Activated T-helper 17 cell treated with anti-CD3 and anti-CD28 coated beads, Interleukin-2, amount 50 U/mL, for 72 hours (primary cell): ENCODE data around the gene HEPH. TPM values are rescaled to one million over a fixed set of nuclear protein-coding genes. Genes with fewer than 3 reads are reported as not detected.
"Not testable (repeated sequence)": the region's sequence is repeated elsewhere in the genome, so short reads cannot be mapped to it uniquely, and the experiment has no call there.

Experiments used
- ATAC-seq: fragments of 150-1000 bp; cut with Tn5 transposase; replicated peaks from 2 replicates; pipeline ENCODE4 v1.10.0; 2021; ENCODE audit warnings: mild to moderate bottlenecking, moderate library complexity
- H3K27ac Mint-ChIP-seq: one replicate; pipeline ENCODE4 v1.8.0; 2022; ENCODE audit warnings: mixed read lengths
- H3K27me3 Mint-ChIP-seq: one replicate; pipeline ENCODE4 v1.8.0; 2022; ENCODE audit warnings: mixed read lengths
- H3K36me3 Mint-ChIP-seq: one replicate; pipeline ENCODE4 v1.8.0; 2022; ENCODE audit warnings: low read depth, mild to moderate bottlenecking, mixed read lengths
- H3K4me1 Mint-ChIP-seq: one replicate; pipeline ENCODE4 v1.8.0; 2022; ENCODE audit warnings: mixed read lengths
- H3K4me3 Mint-ChIP-seq: one replicate; pipeline ENCODE4 v1.8.0; 2022; ENCODE audit warnings: mild to moderate bottlenecking, mixed read lengths
- H3K9me3 Mint-ChIP-seq: one replicate; pipeline ENCODE4 v1.8.0; 2022; ENCODE audit warnings: mixed read lengths
- total RNA-seq, 2 donors: library from RNA; stranded (reverse); gene quantifications; one replicate each; pipeline ENCODE4 v1.2.3, GENCODE V29; 2022

The HEPH gene
- total RNA-seq, 2 donors from 2014 or later = not detected

- Mint-ChIP-seq H3K27ac (no peak overlapping the region), H3K36me3 (no peaks in the 10 kb centered on the region), H3K9me3 (no peaks in the 10 kb centered on the region), H3K27me3 (no peaks in the 10 kb centered on the region), H3K4me3 (no peak overlapping the region), H3K4me1 (no peaks in the 10 kb centered on the region)
- ATAC-seq = no peak
Observed at GRCh38 chrX:66166671-66167070, 2.6 kb downstream of the HEPH start.

- no peaks in the 10 kb centered on the region for H3K36me3 Mint-ChIP-seq
- no peak overlapping the region for H3K4me3 Mint-ChIP-seq
- no peaks in the 10 kb centered on the region for H3K4me1 Mint-ChIP-seq
- no peak overlapping the region for H3K27ac Mint-ChIP-seq
- H3K9me3 Mint-ChIP-seq = no peaks in the 10 kb centered on the region
- ATAC-seq = no peak
- no peaks in the 10 kb centered on the region for H3K27me3 Mint-ChIP-seq
Observed at GRCh38 chrX:66167431-66167830, 3.4 kb downstream of the HEPH start.

GRCh38 chrX:66176134-66176533 lies 12.1 kb downstream of the HEPH start:
- Mint-ChIP-seq H3K9me3 (peaks cover 4% of the 10 kb centered on the region), H3K4me1 (no peaks in the 10 kb centered on the region), H3K4me3 (no peak overlapping the region), H3K27me3 (no peaks in the 10 kb centered on the region), H3K27ac (no peak overlapping the region), H3K36me3 (no peaks in the 10 kb centered on the region)
- ATAC-seq = no peak

GRCh38 chrX:66191563-66191962 lies 27.5 kb downstream of the HEPH start:
- Mint-ChIP-seq H3K36me3 (no peaks in the 10 kb centered on the region), H3K4me3 (no peak overlapping the region), H3K4me1 (no peaks in the 10 kb centered on the region), H3K9me3 (no peaks in the 10 kb centered on the region), H3K27me3 (no peaks in the 10 kb centered on the region), H3K27ac (no peak overlapping the region)
- no peak for ATAC-seq

- no peak for ATAC-seq
- Mint-ChIP-seq H3K36me3 (no peaks in the 10 kb centered on the region), H3K4me3 (no peak overlapping the region), H3K4me1 (no peaks in the 10 kb centered on the region), H3K27me3 (no peaks in the 10 kb centered on the region), H3K9me3 (no peaks in the 10 kb centered on the region), H3K27ac (no peak overlapping the region)
Observed at GRCh38 chrX:66193821-66194220, 29.8 kb downstream of the HEPH start.

- peaks cover 17% of the 10 kb centered on the region for H3K4me1 Mint-ChIP-seq
- no peak overlapping the region for H3K4me3 Mint-ChIP-seq
- H3K27me3 Mint-ChIP-seq = no peaks in the 10 kb centered on the region
- peak; percentile 70 for ATAC-seq
- no peaks in the 10 kb centered on the region for H3K9me3 Mint-ChIP-seq
- H3K36me3 Mint-ChIP-seq = no peaks in the 10 kb centered on the region
- no peak overlapping the region for H3K27ac Mint-ChIP-seq
Observed at GRCh38 chrX:66200050-66200664, 36.1 kb downstream of the HEPH start.

GRCh38 chrX:66200855-66201795 lies 37.1 kb downstream of the HEPH start:
- Mint-ChIP-seq H3K27me3 (no peaks in the 10 kb centered on the region), H3K4me1 (peaks cover 17% of the 10 kb centered on the region), H3K27ac (peak overlapping the region; percentile 59), H3K4me3 (peak overlapping the region; percentile 52), H3K9me3 (no peaks in the 10 kb centered on the region), H3K36me3 (no peaks in the 10 kb centered on the region)
- ATAC-seq = no peak

GRCh38 chrX:66203114-66203513 lies 39.1 kb downstream of the HEPH start:
- H3K9me3 Mint-ChIP-seq = no peaks in the 10 kb centered on the region
- H3K4me1 Mint-ChIP-seq = peaks cover 17% of the 10 kb centered on the region
- H3K36me3 Mint-ChIP-seq = no peaks in the 10 kb centered on the region
- no peak overlapping the region for H3K27ac Mint-ChIP-seq
- no peaks in the 10 kb centered on the region for H3K27me3 Mint-ChIP-seq
- no peak overlapping the region for H3K4me3 Mint-ChIP-seq
- no peak for ATAC-seq

GRCh38 chrX:66221856-66222255 lies 57.8 kb downstream of the HEPH start:
- no peaks in the 10 kb centered on the region for H3K27me3 Mint-ChIP-seq
- no peaks in the 10 kb centered on the region for H3K9me3 Mint-ChIP-seq
- H3K4me1 Mint-ChIP-seq = no peaks in the 10 kb centered on the region
- H3K36me3 Mint-ChIP-seq = no peaks in the 10 kb centered on the region
- ATAC-seq = no peak
- H3K4me3 Mint-ChIP-seq = no peak overlapping the region
- no peak overlapping the region for H3K27ac Mint-ChIP-seq

GRCh38 chrX:66232296-66232695 lies 68.2 kb downstream of the HEPH start:
- no peak for ATAC-seq
- Mint-ChIP-seq H3K9me3 (no peaks in the 10 kb centered on the region), H3K27me3 (peaks cover 4% of the 10 kb centered on the region), H3K27ac (no peak overlapping the region), H3K36me3 (no peaks in the 10 kb centered on the region), H3K4me3 (no peak overlapping the region), H3K4me1 (no peaks in the 10 kb centered on the region)

- no peaks in the 10 kb centered on the region for H3K4me1 Mint-ChIP-seq
- no peak overlapping the region for H3K4me3 Mint-ChIP-seq
Observed at GRCh38 chrX:66233209-66233608, 69.2 kb downstream of the HEPH start.

GRCh38 chrX:66233904-66234303 lies 69.9 kb downstream of the HEPH start:
- H3K27ac Mint-ChIP-seq, H3K36me3 Mint-ChIP-seq, H3K9me3 Mint-ChIP-seq, H3K4me1 Mint-ChIP-seq, ATAC-seq, H3K27me3 Mint-ChIP-seq, H3K4me3 Mint-ChIP-seq: not testable (repeated sequence)

More at GRCh38 chrX:66233209-66233608, 69.2 kb downstream of the HEPH start:
- Mint-ChIP-seq H3K36me3 (no peaks in the 10 kb centered on the region), H3K27me3 (peaks cover 6% of the 10 kb centered on the region), H3K9me3 (no peaks in the 10 kb centered on the region), H3K27ac (no peak overlapping the region)
- ATAC-seq = no peak

- no peak for ATAC-seq
- peaks cover 4% of the 10 kb centered on the region for H3K27me3 Mint-ChIP-seq
- H3K4me3 Mint-ChIP-seq = no peak overlapping the region
- H3K27ac Mint-ChIP-seq = no peak overlapping the region
- H3K4me1 Mint-ChIP-seq = no peaks in the 10 kb centered on the region
- H3K9me3 Mint-ChIP-seq = no peaks in the 10 kb centered on the region
- H3K36me3 Mint-ChIP-seq = no peaks in the 10 kb centered on the region
Observed at GRCh38 chrX:66255359-66255967, 91.4 kb downstream of the HEPH start.

- H3K27ac Mint-ChIP-seq = no peak overlapping the region
- no peak for ATAC-seq
- no peak overlapping the region for H3K4me3 Mint-ChIP-seq
- H3K9me3 Mint-ChIP-seq = no peaks in the 10 kb centered on the region
- peaks cover 4% of the 10 kb centered on the region for H3K27me3 Mint-ChIP-seq
- no peaks in the 10 kb centered on the region for H3K36me3 Mint-ChIP-seq
- H3K4me1 Mint-ChIP-seq = no peaks in the 10 kb centered on the region
Observed at GRCh38 chrX:66262807-66263206, 98.8 kb downstream of the HEPH start.
